HEK293 (cell line): ENCODE results near the gene MMP14.

Experiments used
- ZBTB1 ChIP-seq: fragments of 450-650 bp; formaldehyde crosslinking; IDR thresholded peaks from 2 replicates; pipeline ENCODE4 v1.5.1; 2016; ENCODE audit warnings: missing biosample characterization, missing genetic modification characterization
- ZNF157 ChIP-seq: fragments of 450-650 bp; formaldehyde crosslinking; IDR thresholded peaks from 2 replicates; pipeline ENCODE4 v1.5.1; 2016; ENCODE audit warnings: missing biosample characterization, missing genetic modification characterization
- ZNF266 ChIP-seq: fragments of 450-650 bp; formaldehyde crosslinking; IDR thresholded peaks from 2 replicates; pipeline ENCODE4 v1.5.1; 2016; ENCODE audit warnings: missing biosample characterization, missing genetic modification characterization, low read depth
- ZNF274 ChIP-seq, 2 experiments: fragments of 200-500 bp in 1 of 2; fragments of 450-650 bp in 1 of 2; sonication (Bioruptor generic) in 1 of 2; formaldehyde crosslinking in 1 of 2; IDR thresholded peaks; 2 replicates each; pipeline versions ENCODE4 v1.5.1 to v1.6.1; 2014 to 2016; ENCODE audit warnings: borderline replicate concordance in 1 of 2, inconsistent platforms in 1 of 2, low read length in 1 of 2, missing biosample characterization in 1 of 2, missing genetic modification characterization in 1 of 2
- TF ChIP-seq, protein P1 (sequence below): fragments of 450-650 bp; formaldehyde crosslinking; IDR thresholded peaks from 2 replicates; pipeline ENCODE4 v1.5.1; 2016; ENCODE audit warnings: missing biosample characterization, missing genetic modification characterization

DNA sequence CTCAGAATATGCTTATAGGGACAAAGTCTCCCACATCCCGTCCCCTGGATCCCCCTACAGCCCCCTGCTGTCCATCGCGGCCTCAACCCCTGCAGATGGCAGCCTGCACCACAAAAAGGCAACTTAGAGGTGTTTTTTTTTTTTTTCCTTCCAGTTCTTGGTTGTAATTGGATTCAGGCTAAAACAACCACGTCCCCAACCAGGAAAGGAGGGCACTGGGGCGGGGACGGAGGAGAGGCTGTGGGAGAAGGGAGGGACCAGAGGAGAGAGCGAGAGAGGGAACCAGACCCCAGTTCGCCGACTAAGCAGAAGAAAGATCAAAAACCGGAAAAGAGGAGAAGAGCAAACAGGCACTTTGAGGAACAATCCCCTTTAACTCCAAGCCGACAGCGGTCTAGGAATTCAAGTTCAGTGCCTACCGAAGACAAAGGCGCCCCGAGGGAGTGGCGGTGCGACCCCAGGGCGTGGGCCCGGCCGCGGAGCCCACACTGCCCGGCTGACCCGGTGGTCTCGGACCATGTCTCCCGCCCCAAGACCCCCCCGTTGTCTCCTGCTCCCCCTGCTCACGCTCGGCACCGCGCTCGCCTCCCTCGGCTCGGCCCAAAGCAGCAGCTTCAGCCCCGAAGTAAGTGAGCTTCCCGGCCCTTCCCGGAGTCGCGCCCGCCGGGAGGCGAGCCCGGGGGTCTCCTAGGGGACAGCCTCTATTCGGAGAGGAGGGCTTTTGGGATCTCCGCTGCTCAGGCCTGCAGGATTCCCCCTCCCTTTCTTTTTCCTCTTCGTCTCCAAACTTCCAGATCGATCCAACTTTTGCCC is at the start of gene MMP14:
- TF ChIP-seq ZNF274 (IDR thresholded peaks at IDR 0.05; ENCODE audit: low read length) = no peak
- no peak for TF ChIP-seq ZNF274 (tag by site-specific recombination; IDR thresholded peaks at IDR 0.05; ENCODE audit: borderline replicate concordance)
- TF ChIP-seq, protein P1, sequence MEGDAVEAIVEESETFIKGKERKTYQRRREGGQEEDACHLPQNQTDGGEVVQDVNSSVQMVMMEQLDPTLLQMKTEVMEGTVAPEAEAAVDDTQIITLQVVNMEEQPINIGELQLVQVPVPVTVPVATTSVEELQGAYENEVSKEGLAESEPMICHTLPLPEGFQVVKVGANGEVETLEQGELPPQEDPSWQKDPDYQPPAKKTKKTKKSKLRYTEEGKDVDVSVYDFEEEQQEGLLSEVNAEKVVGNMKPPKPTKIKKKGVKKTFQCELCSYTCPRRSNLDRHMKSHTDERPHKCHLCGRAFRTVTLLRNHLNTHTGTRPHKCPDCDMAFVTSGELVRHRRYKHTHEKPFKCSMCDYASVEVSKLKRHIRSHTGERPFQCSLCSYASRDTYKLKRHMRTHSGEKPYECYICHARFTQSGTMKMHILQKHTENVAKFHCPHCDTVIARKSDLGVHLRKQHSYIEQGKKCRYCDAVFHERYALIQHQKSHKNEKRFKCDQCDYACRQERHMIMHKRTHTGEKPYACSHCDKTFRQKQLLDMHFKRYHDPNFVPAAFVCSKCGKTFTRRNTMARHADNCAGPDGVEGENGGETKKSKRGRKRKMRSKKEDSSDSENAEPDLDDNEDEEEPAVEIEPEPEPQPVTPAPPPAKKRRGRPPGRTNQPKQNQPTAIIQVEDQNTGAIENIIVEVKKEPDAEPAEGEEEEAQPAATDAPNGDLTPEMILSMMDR = no peak
- TF ChIP-seq ZNF266 = no peak
- TF ChIP-seq ZBTB1 (tag by site-specific recombination) = no peak
- TF ChIP-seq ZNF157 (tag by site-specific recombination) = no peak
